NCI-H187 (cell line): ENCODE data around the gene C14orf180.

Experiments
- DNase-seq, 2 experiments: peaks; one replicate each; lab custom pipeline; 2025; lab: John Stamatoyannopoulos, UW

The C14orf180 gene

GRCh38 chr14:104593710-104594136, 14.2 kb downstream of the C14orf180 start:
- DNase-seq = no peak

- no peak for DNase-seq
Observed at GRCh38 chr14:104594310-104595046, 14.9 kb downstream of the C14orf180 start.

- DNase-seq = no peak
Observed at GRCh38 chr14:104595116-104595675, 15.6 kb downstream of the C14orf180 start.

GRCh38 chr14:104595911-104596450, 16.4 kb downstream of the C14orf180 start:
- no peak for DNase-seq

- no peak for DNase-seq
Observed at GRCh38 chr14:104596451-104596918, 16.9 kb downstream of the C14orf180 start.

- no peak for DNase-seq
Observed at GRCh38 chr14:104596927-104597351, 17.4 kb downstream of the C14orf180 start.

GRCh38 chr14:104597576-104597975, 18.0 kb downstream of the C14orf180 start:
- no peak for DNase-seq

- no peak for DNase-seq
Observed at GRCh38 chr14:104598039-104598909, 18.7 kb downstream of the C14orf180 start.

- DNase-seq = no peak
Observed at GRCh38 chr14:104598910-104599273, 19.3 kb downstream of the C14orf180 start.

- no peak for DNase-seq
Observed at GRCh38 chr14:104599446-104599845, 19.9 kb downstream of the C14orf180 start.

- no peak for DNase-seq
Observed at GRCh38 chr14:104600141-104600643, 20.6 kb downstream of the C14orf180 start.

- no peak for DNase-seq
Observed at GRCh38 chr14:104600805-104601204, 21.2 kb downstream of the C14orf180 start.

GRCh38 chr14:104601786-104602185, 22.2 kb downstream of the C14orf180 start:
- DNase-seq = no peak

GRCh38 chr14:104602315-104602932, 22.9 kb downstream of the C14orf180 start:
- DNase-seq = no peak

GRCh38 chr14:104602933-104603325, 23.4 kb downstream of the C14orf180 start:
- DNase-seq = no peak

- DNase-seq = no peak
Observed at GRCh38 chr14:104603711-104604401, 24.3 kb downstream of the C14orf180 start.

- no peak for DNase-seq
Observed at GRCh38 chr14:104604458-104605449, 25.2 kb downstream of the C14orf180 start, which contains the start of gene TMEM179. Gene TMEM179, minus strand, starts transcription at chr14:104604772. Its CDS starts 31 bp downstream, at chr14:104604741.

- DNase-seq = no peak
Observed at GRCh38 chr14:104609666-104610065, 30.1 kb downstream of the C14orf180 start.

GRCh38 chr14:104610749-104611310, 31.3 kb downstream of the C14orf180 start:
- no peak for DNase-seq
